GM10266 (cell line): ENCODE results near the gene ZNF732.
"Not testable (repeated sequence)": the region's sequence is repeated elsewhere in the genome, so short reads cannot be mapped to it uniquely, and the experiment has no call there.

Experiments used
- DNase-seq: peaks from one replicate; pipeline ENCODE4 v3.0.0; 2012; ENCODE audit errors: extremely low spot score
- CTCF ChIP-seq: IDR thresholded peaks from 2 replicates; pipeline ENCODE4 v1.5.1; 2012; ENCODE audit warnings: mild to moderate bottlenecking, low read depth; ENCODE audit not compliant: control insufficient read depth, insufficient read depth; ENCODE audit errors: missing control alignments

ZNF732 gene

GRCh38 chr4:302381-302780 is 2.9 kb downstream of the ZNF732 start:
- TF ChIP-seq CTCF, result no peak
- no peak for DNase-seq

- no peak for TF ChIP-seq CTCF
- DNase-seq, result no peak
Measured at GRCh38 chr4:294732-295131, 10.5 kb downstream of the ZNF732 start.

- no peak for DNase-seq
- TF ChIP-seq CTCF, result no peak
Measured at GRCh38 chr4:288891-289290, 16.4 kb downstream of the ZNF732 start.

- DNase-seq, result no peak
- no peak for TF ChIP-seq CTCF
Measured at GRCh38 chr4:273309-274017, 31.8 kb downstream of the ZNF732 start.

- TF ChIP-seq CTCF, result no peak
- no peak for DNase-seq
Measured at GRCh38 chr4:271492-272103, 33.7 kb downstream of the ZNF732 start.

GRCh38 chr4:259240-259639 is 46.0 kb downstream of the ZNF732 start:
- not testable (repeated sequence) for DNase-seq

- no peak for DNase-seq
- TF ChIP-seq CTCF, result no peak
Measured at GRCh38 chr4:256492-256891, 48.8 kb downstream of the ZNF732 start.
